SK-N-MC (cell line): ENCODE results near the gene PDP2.

Experiments
- DNase-seq: peaks from one replicate; pipeline ENCODE4 v3.0.0-alpha.2; 2011; ENCODE audit warnings: low read depth, low spot score
- H3K27ac ChIP-seq: fragments of 200-600 bp; sonication (generic); 2 replicates; pipeline ENCODE4 v1.5.1; 2016; ENCODE audit warnings: mixed run types
- H3K36me3 ChIP-seq: fragments of 200-600 bp; sonication (generic); 2 replicates; pipeline ENCODE4 v1.6.1; 2017; ENCODE audit warnings: antibody characterized with exemption, low read length, mixed read lengths; ENCODE audit not compliant: insufficient read depth
- H3K4me3 ChIP-seq: fragments of 200-600 bp; sonication (generic); 2 replicates; pipeline ENCODE4 v1.5.1; 2016
- H3K9ac ChIP-seq: fragments of 200-600 bp; sonication (generic); 2 replicates; pipeline ENCODE4 v1.8.0; 2017; ENCODE audit warnings: mixed run types, mixed read lengths; ENCODE audit not compliant: insufficient read length
- H3K9me3 ChIP-seq: fragments of 200-600 bp; sonication (generic); 2 replicates; pipeline ENCODE4 v1.6.1; 2017; ENCODE audit warnings: low read depth, mild to moderate bottlenecking, antibody characterized with exemption, low read length, moderate library complexity, mixed read lengths
- EZH2 ChIP-seq: fragments of 200-600 bp; sonication (generic); IDR thresholded peaks from one replicate; pipeline ENCODE4 v1.6.1; 2017; ENCODE audit warnings: antibody characterized with exemption
- FOXP2 ChIP-seq: optimal IDR thresholded peaks from 2 replicates; pipeline ENCODE3; 2011; ENCODE audit warnings: mild to moderate bottlenecking, moderate library complexity; ENCODE audit not compliant: insufficient read depth; ENCODE audit errors: extremely low read length, control extremely low read depth
- POLR2AphosphoS5 ChIP-seq: IDR thresholded peaks from 2 replicates; pipeline ENCODE4 v1.6.1; 2012; ENCODE audit warnings: mild to moderate bottlenecking, low read depth, low read length, borderline replicate concordance

Gene PDP2

DNA sequence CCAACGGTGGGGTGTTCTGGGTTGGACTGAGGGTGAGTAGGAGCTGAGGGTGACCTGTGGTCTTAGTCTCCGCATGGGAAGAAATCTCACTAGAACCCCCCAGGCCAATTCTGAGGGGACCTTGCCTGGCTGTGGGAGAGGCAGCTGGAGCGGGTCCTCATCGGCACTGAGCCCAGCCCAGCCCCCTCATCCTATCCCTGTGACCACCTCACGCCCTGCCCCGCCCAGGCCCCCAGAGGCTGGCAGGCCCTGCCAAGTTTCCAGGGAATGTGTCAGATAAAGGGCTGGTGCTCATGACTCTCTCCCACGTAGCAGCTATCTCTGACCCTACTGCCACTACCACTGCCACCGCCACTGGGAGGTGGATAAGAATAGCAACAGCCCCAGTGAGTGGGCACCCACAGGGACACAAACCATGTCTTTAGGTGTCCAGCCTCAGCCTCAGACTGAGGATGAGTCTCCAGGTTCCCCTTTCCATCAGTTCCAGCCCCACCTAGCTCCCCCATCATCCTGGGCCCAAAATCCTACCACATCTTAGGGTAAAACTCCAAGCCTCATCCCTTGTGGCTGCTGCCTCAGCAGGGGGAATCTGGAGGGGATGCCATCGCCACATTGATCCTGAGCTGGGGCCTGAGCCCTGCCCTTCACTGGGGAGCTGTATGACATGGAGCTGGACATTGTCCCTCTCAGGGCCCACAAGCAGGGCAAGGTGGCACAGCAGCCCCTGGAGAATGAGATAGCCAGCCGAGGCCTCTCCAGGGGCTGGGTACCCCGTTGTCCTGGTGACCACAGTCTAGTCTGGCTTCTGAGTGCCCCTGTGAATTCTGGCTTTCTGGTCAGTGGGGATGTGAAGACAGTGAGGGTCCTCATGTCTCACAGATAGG, 23.5 kb downstream of the PDP2 start:
- DNase-seq, result no peak
- no peaks in the 10 kb centered on the region for H3K36me3 ChIP-seq
- H3K9ac ChIP-seq, result no peak overlapping the region
- no peak overlapping the region for H3K4me3 ChIP-seq
- H3K9me3 ChIP-seq, result no peaks in the 10 kb centered on the region
- H3K27ac ChIP-seq, result no peak overlapping the region
- TF ChIP-seq POLR2AphosphoS5 (no peak), FOXP2 (no peak), EZH2 (no peak)

DNA sequence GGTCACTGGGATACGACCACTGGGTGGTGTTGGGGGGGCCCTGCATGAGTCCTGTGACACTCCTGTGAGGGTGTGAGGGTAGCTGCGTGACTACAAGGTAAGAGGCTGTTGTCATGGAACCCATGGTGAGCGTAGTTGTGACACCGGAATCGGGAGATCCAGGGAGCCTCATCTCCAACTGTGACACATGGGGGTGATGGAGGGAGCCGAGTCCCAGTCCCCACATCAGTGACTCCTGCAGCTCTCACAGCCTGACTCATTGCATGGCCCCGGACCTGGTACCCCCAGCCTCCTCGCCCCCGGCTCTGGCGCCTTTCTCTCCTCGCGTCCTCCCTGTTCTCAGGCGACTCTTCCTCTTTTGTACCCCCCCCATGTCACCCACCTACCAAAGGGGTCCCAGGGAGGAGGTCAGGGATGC, 24.1 kb downstream of the PDP2 start:
- DNase-seq, result no peak
- no peak overlapping the region for H3K4me3 ChIP-seq
- H3K9ac ChIP-seq, result no peak overlapping the region
- H3K9me3 ChIP-seq, result no peaks in the 10 kb centered on the region
- H3K36me3 ChIP-seq, result no peaks in the 10 kb centered on the region
- TF ChIP-seq POLR2AphosphoS5 (no peak), FOXP2 (no peak), EZH2 (no peak)
- H3K27ac ChIP-seq, result no peak overlapping the region

DNA sequence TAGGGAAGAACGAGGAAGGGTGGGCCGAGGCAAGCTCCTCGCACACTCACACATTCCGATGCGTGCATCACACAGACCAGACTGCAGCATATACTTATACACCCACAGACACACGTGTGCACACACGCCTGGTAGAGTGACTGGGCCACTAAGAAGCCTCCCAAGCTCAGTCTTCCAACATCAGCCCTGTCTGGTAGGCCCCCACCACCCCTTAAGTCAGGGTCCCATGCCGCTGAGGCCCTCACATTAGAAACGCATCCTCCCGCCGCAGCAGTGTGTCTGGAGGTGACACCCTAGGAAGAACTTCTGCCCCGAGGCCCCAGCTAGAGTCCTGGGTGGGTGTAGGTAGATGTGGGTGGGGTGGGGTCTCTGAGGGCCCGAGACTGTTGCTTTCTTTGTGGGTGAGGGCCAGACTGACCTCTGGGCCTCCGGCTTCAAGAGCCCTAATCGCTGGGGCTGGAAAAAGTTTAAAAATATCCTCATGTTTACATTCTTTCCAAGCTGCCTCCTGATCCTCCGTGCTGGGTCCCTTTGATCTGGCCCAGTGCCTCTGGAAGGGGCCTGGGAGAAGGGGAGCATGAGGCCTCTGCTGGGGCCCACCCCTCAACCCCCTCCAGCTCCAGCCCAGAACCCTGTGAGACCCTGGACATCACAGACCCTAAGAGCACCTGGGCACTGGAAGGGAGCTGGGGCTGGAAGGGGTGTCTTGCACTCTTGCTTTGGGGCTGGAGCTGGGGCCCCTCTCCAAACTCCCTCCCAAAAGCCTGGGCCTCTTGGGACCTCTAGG, 24.7 kb downstream of the PDP2 start:
- TF ChIP-seq POLR2AphosphoS5, result no peak
- no peak for TF ChIP-seq EZH2
- no peak for TF ChIP-seq FOXP2
- Histone ChIP-seq H3K9ac (no peak overlapping the region), H3K9me3 (no peaks in the 10 kb centered on the region), H3K4me3 (no peak overlapping the region), H3K36me3 (no peaks in the 10 kb centered on the region), H3K27ac (no peak overlapping the region)
- no peak for DNase-seq

DNA sequence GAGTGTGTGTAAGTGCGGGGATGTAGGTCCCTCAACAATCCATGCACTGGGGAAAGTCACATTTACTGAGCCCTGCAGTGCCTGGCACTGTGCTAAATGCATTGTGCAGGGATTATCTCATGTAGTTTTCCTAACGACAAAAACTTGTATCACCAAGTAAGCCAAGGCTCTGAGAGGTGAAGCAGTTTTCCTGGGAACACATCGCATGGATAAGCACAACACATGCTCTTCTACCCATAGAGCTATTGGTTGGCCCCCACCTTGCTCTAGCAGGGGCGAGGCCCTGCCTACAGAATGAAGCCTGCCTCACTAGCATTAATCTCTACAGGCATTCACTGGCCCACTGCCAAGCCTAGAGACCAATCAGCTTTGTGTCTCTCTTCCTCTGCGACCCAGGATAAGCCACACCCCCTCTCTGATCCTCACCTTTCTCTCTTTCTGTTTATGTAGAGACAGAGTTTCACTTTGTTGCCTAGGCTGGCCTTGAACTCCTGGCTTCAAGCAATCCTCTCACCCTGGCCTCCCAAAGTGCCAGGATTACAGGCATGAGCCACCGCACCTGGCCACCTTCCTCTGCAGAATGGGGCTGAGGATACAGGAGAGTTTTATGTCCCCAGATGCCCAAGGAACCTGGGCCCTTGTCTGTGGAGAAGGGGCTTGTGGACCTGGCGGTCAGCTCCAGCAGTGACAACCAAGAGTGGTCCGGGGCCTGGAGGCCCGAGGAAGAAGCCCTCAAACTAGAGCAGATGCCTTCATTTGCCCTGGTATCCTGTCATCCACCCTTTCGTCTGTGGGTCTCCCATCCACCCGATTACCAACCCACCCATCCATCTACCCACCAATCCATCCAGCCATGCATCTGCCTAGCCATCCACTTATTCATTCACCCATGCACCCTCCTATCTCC, 25.6 kb downstream of the PDP2 start:
- no peak for DNase-seq
- H3K9me3 ChIP-seq, result no peaks in the 10 kb centered on the region
- no peaks in the 10 kb centered on the region for H3K36me3 ChIP-seq
- H3K4me3 ChIP-seq, result no peak overlapping the region
- no peak for TF ChIP-seq EZH2
- TF ChIP-seq POLR2AphosphoS5, result no peak
- no peak overlapping the region for H3K9ac ChIP-seq
- no peak overlapping the region for H3K27ac ChIP-seq

DNA sequence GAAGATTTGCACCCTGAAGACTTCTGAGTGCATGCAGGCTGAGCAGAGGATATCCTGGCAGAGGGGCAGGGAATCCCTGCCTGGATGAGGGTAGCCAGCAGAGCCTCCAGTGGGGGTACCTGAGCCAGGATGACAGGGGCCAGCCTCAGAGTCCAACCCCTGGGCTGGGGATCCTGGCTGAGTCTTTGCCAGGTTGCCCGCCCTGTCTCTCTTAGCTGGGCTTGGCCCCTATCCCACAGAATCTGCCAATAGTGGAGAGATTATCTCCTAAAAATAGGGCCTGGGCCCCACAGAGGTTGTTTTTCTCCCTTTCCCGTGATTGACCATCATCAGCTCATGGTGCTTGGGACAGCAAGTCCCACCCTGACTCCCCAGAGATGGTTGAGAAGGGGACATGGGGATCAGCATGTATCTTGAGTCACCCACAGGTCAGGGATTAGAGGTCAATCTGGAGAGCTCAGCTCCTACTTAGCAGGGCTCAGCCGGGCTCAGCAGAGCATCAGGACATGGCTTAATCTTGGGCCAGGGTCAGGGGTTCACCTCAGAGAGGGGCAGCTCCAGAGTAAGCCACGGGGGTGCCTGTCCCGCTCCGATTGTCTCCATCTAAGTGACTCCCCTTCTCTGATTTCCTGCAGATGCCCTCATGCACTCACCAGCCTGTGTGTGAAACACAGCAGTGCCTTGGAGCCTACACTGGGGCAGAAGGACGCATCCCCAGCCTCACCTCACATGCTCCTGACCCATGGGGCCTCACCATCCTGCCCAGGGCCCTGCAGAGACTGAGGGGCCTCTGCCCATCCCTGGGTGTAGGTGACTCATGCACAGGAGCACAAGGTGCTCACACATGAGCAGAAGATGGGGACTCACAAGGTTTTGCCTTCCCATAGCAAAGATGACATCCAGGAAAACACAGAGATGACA, 26.9 kb downstream of the PDP2 start:
- TF ChIP-seq FOXP2, result no peak
- no peak for TF ChIP-seq POLR2AphosphoS5
- TF ChIP-seq EZH2, result no peak
- Histone ChIP-seq H3K4me3 (no peak overlapping the region), H3K9me3 (no peaks in the 10 kb centered on the region), H3K9ac (no peak overlapping the region), H3K27ac (no peak overlapping the region), H3K36me3 (no peaks in the 10 kb centered on the region)
- DNase-seq, result no peak

DNA sequence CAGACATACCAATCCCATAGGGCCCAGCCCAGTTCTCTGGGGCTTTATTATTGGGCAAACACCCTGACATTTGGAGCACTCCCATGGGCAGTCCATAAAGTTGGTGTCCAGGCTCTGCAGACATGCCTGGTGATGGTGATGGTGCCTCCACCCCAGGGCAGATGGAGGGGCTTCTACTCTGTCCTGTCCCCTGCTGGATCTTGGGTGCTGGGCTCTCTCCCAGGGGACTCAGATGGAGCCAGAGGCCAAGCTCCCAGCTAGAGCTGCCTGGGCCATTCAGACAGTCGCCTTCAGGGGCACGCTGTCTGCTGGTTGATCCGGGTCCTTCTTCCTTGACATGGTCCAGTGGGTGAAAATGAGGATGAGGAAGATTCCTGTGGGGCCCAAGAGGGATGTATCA, 27.8 kb downstream of the PDP2 start:
- TF ChIP-seq EZH2 (no peak), FOXP2 (no peak), POLR2AphosphoS5 (no peak)

More for the DNA sequence above, 27.8 kb downstream of the PDP2 start:
- H3K27ac ChIP-seq, result no peak overlapping the region
- H3K36me3 ChIP-seq, result no peaks in the 10 kb centered on the region
- no peak overlapping the region for H3K4me3 ChIP-seq
- H3K9ac ChIP-seq, result no peak overlapping the region
- no peak for DNase-seq
- no peaks in the 10 kb centered on the region for H3K9me3 ChIP-seq
